Endothelial cell of umbilical vein (primary cell): ENCODE measurements around the gene SLC4A5. TPM values are rescaled to one million over a fixed set of nuclear protein-coding genes. Genes with fewer than 3 reads are reported as not detected.

Experiments
- BruUV-seq: library from RNA; stranded (reverse); fragments of 400-500 nt; replicated peaks from 2 replicates; lab custom pipeline; 2021; lab: Mats Ljungman, UMichigan
- CTCF ChIA-PET: fragments of 300-600, 350-600 bp; sonication (Branson Sonifier 250); formaldehyde crosslinking; loops from one replicate; lab custom pipeline; 2021; ENCODE audit warnings: antibody characterized with exemption, inconsistent platforms; lab: Charles Lee
- POLR2A ChIA-PET: fragments of 300-600, 350-600 bp; sonication (Branson Sonifier 250); formaldehyde crosslinking; loops from one replicate; lab custom pipeline; 2021; ENCODE audit warnings: antibody characterized with exemption, inconsistent platforms; lab: Charles Lee
- DNase-seq: peaks from one replicate; pipeline ENCODE4 v3.0.0-alpha.2; 2011; ENCODE audit warnings: low read depth, low spot score
- FAIRE-seq: peaks from 2 replicates; lab custom pipeline; 2011; peaks lifted over from hg19 to GRCh38; lab: Jason Lieb, UNC
- H2AFZ ChIP-seq: 2 replicates; pipeline ENCODE4 v1.6.0; 2012; ENCODE audit warnings: low read depth, low read length, control low read depth, inconsistent platforms
- H3K27ac ChIP-seq: 2 replicates; pipeline ENCODE4 v1.5.1; 2011; ENCODE audit warnings: low read depth, mild to moderate bottlenecking, control low read depth, low read length, moderate library complexity; ENCODE audit not compliant: insufficient read depth
- H3K27me3 ChIP-seq, 2 experiments: 2 replicates each; pipeline versions ENCODE4 v1.6.0 to v1.6.1; 2011; ENCODE audit warnings: low read length in 2 of 2, mixed read lengths in 1 of 2; ENCODE audit not compliant: control insufficient read depth in 2 of 2, insufficient read depth in 2 of 2
- H3K36me3 ChIP-seq, 2 experiments: 2 replicates in 1 of 2; 3 replicates in 1 of 2; pipeline ENCODE4 v1.5.1; 2011; ENCODE audit warnings: low read length in 2 of 2, mild to moderate bottlenecking in 1 of 2, moderate library complexity in 1 of 2; ENCODE audit not compliant: control insufficient read depth in 2 of 2, insufficient read depth in 2 of 2; ENCODE audit errors: extremely low read depth in 1 of 2
- H3K4me1 ChIP-seq: 3 replicates; pipeline ENCODE4 v1.5.1; 2011; ENCODE audit warnings: mild to moderate bottlenecking, low read length; ENCODE audit not compliant: control insufficient read depth, insufficient read depth; ENCODE audit errors: extremely low read depth
- H3K4me2 ChIP-seq: 2 replicates; pipeline ENCODE4 v1.6.1; 2011; ENCODE audit warnings: low read length, control low read depth, mixed read lengths; ENCODE audit not compliant: insufficient read depth
- H3K4me3 ChIP-seq, 3 experiments: fragments of 200-600 bp in 1 of 3; sonication (generic), shearing (Covaris generic) in 1 of 3; replicated peaks in 1 of 3; 2 replicates each; pipeline ENCODE4 v1.5.1; 2011 to 2016; ENCODE audit warnings: control low read depth in 3 of 3, low read length in 3 of 3, mild to moderate bottlenecking in 2 of 3, inconsistent platforms in 1 of 3, low read depth in 1 of 3, moderate library complexity in 1 of 3; ENCODE audit not compliant: insufficient read depth in 1 of 3
- H3K79me2 ChIP-seq: 2 replicates; pipeline ENCODE4 v1.6.0; 2012; ENCODE audit warnings: low read length, inconsistent platforms; ENCODE audit not compliant: control insufficient read depth, insufficient read depth
- H3K9ac ChIP-seq: replicated peaks from 2 replicates; pipeline ENCODE3; 2011; ENCODE audit warnings: low read length, control low read depth; ENCODE audit not compliant: insufficient read depth; ENCODE audit errors: extremely low read depth
- H3K9me1 ChIP-seq: replicated peaks from 3 replicates; pipeline ENCODE4 v1.6.0; 2011; ENCODE audit warnings: mild to moderate bottlenecking, low read length; ENCODE audit not compliant: control insufficient read depth, insufficient read depth; ENCODE audit errors: extremely low read depth
- H3K9me3 ChIP-seq: replicated peaks from 2 replicates; pipeline ENCODE4 v1.5.1; 2012; ENCODE audit warnings: low read length, inconsistent platforms; ENCODE audit not compliant: control insufficient read depth, insufficient read depth
- H4K20me1 ChIP-seq: replicated peaks from 2 replicates; pipeline ENCODE3; 2011; ENCODE audit warnings: mild to moderate bottlenecking, low read length; ENCODE audit not compliant: control insufficient read depth, insufficient read depth; ENCODE audit errors: extremely low read depth
- EZH2 ChIP-seq: IDR thresholded peaks from 2 replicates; pipeline ENCODE4 v1.6.1; 2012; ENCODE audit warnings: borderline replicate concordance, low read depth, mild to moderate bottlenecking, moderate library complexity, low read length, inconsistent platforms; ENCODE audit not compliant: severe bottlenecking
- FOS ChIP-seq: IDR thresholded peaks from 2 replicates; pipeline ENCODE4 v1.6.1; 2011; ENCODE audit warnings: mild to moderate bottlenecking, low read length, moderate library complexity, borderline replicate concordance; ENCODE audit not compliant: insufficient read depth
- GATA2 ChIP-seq: IDR thresholded peaks from 2 replicates; pipeline ENCODE4 v1.7.0; 2011; ENCODE audit warnings: low read depth, mild to moderate bottlenecking, moderate library complexity, mixed read lengths, low read length; ENCODE audit not compliant: insufficient read length, insufficient read depth
- JUN ChIP-seq: IDR thresholded peaks from 2 replicates; pipeline ENCODE4 v1.6.1; 2011; ENCODE audit warnings: borderline replicate concordance, low read depth; ENCODE audit not compliant: insufficient read length, insufficient read depth
- MYC ChIP-seq: IDR thresholded peaks from one replicate; pipeline ENCODE4 v1.6.1; 2011; ENCODE audit warnings: mild to moderate bottlenecking, low read depth, low read length
- POLR2A ChIP-seq: IDR thresholded peaks from 2 replicates; pipeline ENCODE4 v1.6.1; 2012; ENCODE audit warnings: low read depth, mild to moderate bottlenecking, control low read depth, low read length
- POLR2AphosphoS5 ChIP-seq: IDR thresholded peaks from 2 replicates; pipeline ENCODE4 v1.6.1; 2012; ENCODE audit warnings: low read depth, mild to moderate bottlenecking, control low read depth, low read length, moderate library complexity; ENCODE audit not compliant: insufficient read depth
- dilution Hi-C: fragments of 300-500 bp; cut with MboI; formaldehyde crosslinking; loops from one replicate; pipeline ENCODE4 v1.15.0; 2019; ENCODE audit warnings: low sequenced_read_pairs; ENCODE audit not compliant: extremely low pct_ligation_motif_present
- intact Hi-C: fragments of 100-400 bp; cut with micrococcal nuclease; formaldehyde crosslinking; loops from one replicate; pipeline ENCODE4 v1.10.0; 2022
- polyA plus RNA-seq, 4 experiments: library from polyadenylated mRNA; depleted of rRNA in 3 of 4; stranded (reverse) in 3 of 4; unstranded in 1 of 4; fragments of >200 nt; gene quantifications; 2 replicates each; pipeline versions ENCODE4 v1.2.1 to v1.2.3, GENCODE V29; 2011 to 2012; ENCODE audit warnings: missing spikeins in 1 of 4
- total RNA-seq: library from RNA; stranded (reverse); gene quantifications from 2 replicates; pipeline ENCODE4 v1.2.3, GENCODE V29; 2021
- TF ChIP-seq, protein P1 (sequence below): IDR thresholded peaks from 2 replicates; pipeline ENCODE4 v1.6.1; 2011; ENCODE audit not compliant: insufficient read depth, insufficient read length
- TF ChIP-seq, protein P2 (sequence below), 2 donors: IDR thresholded peaks; 1 replicate in 1 of 2; 2 replicates in 1 of 2; pipeline ENCODE4 v1.5.1; 2011; ENCODE audit warnings: low read length in 2 of 2, mild to moderate bottlenecking in 2 of 2, moderate library complexity in 2 of 2, control low read depth in 1 of 2, inconsistent platforms in 1 of 2, low read depth in 1 of 2; ENCODE audit not compliant: insufficient read depth in 1 of 2; ENCODE audit errors: extremely low read depth in 1 of 2

SLC4A5 gene
- total and polyA plus RNA-seq, 2 donors (not counting 3 experiments of a cell fraction or from before 2014, with no cell fraction given) = 0.12 to 0.97 TPM

DNA sequence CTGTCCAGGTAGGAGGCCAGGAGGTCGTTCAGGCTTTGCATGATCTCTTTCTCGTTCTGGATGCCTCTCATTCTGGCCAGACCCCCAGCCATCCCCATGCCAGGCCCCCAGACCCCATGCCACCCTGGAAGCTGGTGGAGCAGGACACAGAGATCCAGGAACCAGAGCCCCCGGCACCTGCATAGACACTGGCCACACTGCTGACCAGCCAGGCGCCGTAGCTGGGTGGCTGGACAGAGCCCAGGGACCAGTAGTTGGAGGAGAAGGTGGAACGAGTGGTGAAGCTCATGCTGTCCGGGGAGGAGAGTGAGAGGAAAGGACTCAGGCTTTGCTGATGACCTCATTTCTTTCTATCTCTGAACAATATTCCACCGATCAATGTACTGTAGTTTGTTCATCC, 35.5 kb downstream of the SLC4A5 start:
- dilution Hi-C loops (no loop called here), intact Hi-C loops (no loop called here)
- no peaks in the 10 kb centered on the region for H4K20me1 ChIP-seq
- H3K4me3 ChIP-seq = no peak overlapping the region
- FAIRE-seq = no peak
- TF ChIP-seq, protein P1, sequence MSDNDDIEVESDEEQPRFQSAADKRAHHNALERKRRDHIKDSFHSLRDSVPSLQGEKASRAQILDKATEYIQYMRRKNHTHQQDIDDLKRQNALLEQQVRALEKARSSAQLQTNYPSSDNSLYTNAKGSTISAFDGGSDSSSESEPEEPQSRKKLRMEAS = no peak
- TF ChIP-seq POLR2AphosphoS5 (no peak), EZH2 (no peak), GATA2 (no peak), POLR2A (no peak), MYC (no peak), FOS (no peak), JUN (no peak)
- TF ChIP-seq, protein P2, sequence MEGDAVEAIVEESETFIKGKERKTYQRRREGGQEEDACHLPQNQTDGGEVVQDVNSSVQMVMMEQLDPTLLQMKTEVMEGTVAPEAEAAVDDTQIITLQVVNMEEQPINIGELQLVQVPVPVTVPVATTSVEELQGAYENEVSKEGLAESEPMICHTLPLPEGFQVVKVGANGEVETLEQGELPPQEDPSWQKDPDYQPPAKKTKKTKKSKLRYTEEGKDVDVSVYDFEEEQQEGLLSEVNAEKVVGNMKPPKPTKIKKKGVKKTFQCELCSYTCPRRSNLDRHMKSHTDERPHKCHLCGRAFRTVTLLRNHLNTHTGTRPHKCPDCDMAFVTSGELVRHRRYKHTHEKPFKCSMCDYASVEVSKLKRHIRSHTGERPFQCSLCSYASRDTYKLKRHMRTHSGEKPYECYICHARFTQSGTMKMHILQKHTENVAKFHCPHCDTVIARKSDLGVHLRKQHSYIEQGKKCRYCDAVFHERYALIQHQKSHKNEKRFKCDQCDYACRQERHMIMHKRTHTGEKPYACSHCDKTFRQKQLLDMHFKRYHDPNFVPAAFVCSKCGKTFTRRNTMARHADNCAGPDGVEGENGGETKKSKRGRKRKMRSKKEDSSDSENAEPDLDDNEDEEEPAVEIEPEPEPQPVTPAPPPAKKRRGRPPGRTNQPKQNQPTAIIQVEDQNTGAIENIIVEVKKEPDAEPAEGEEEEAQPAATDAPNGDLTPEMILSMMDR (IDR thresholded peaks at IDR 0.05; ENCODE audit: extremely low read depth in 1 of 2, insufficient read depth in 1 of 2, low read depth in 1 of 2, low read length in 2 of 2) = no peak
- H3K79me2 ChIP-seq = no peaks in the 10 kb centered on the region
- no peak overlapping the region for H3K4me2 ChIP-seq
- no peak overlapping the region for H2AFZ ChIP-seq
- H3K36me3 ChIP-seq = no peaks in the 10 kb centered on the region
- H3K9ac ChIP-seq = no peak overlapping the region
- ChIA-PET CTCF (interaction anchor here (3.7 kb wide), 1 partner anchor 17 kb away, joined by 14 read pairs; no protein-coding TSS in a partner anchor), POLR2A (no interaction called here)
- H3K4me1 ChIP-seq = no peaks in the 10 kb centered on the region
- no peaks in the 10 kb centered on the region for H3K9me3 ChIP-seq
- H3K9me1 ChIP-seq = no peaks in the 10 kb centered on the region
- BruUV-seq = no TSS peak
- H3K27ac ChIP-seq = no peak overlapping the region
- H3K27me3 ChIP-seq = peaks cover 4% of the 10 kb centered on the region in 2 experiments
- DNase-seq = no peak
